ENCODE data around the gene PAPSS2.

PAPSS2 gene

GRCh38 chr10:87750817-87751216, 91.1 kb downstream of the PAPSS2 start:
- no peak for DNase-seq (ENCODE audit: low read depth)

- no peak for DNase-seq (ENCODE audit: low read depth)
Measured at GRCh38 chr10:87751274-87751673, 91.6 kb downstream of the PAPSS2 start.

GRCh38 chr10:87752566-87752965, 92.9 kb downstream of the PAPSS2 start:
- DNase-seq (ENCODE audit: low read depth) = no peak

DNA sequence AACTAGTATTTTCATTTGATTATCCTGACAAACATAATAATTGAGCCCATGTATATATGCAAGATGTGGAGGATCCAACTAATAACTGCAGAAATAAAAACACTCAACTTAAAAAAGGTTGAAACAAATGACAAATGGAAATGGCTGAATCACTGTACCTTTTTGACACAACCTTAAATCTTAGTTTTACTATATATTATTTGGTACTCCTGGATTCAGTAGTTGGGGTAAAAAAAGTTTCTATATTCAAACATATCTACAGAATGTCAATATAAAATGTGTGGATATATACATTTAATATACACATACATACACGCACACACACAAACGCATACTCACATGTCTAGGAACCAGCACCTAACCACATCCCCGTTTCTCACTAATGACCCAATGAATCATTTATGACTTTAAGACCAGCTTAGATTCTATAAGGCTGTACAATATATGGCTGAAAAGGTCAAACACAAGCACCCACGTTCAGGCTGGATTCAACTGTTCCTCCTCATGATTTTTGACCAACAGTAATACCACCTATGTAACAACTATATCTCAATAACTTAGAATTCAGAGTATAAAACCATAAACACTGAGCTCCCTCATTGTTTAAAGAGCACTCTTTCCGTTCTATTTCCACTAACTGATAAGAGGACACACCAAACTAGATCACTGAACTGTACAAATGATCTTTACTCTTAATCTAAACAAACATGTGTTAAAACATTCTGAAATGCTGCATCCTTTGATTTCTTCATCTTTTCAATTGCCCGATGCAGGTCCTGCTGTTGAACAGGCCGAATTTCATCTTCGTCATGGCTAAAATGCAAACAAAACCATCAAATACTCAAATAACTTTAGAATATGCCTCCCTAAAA, 94.6 kb downstream of the PAPSS2 start:
- no peak for DNase-seq (ENCODE audit: low read depth)

DNA sequence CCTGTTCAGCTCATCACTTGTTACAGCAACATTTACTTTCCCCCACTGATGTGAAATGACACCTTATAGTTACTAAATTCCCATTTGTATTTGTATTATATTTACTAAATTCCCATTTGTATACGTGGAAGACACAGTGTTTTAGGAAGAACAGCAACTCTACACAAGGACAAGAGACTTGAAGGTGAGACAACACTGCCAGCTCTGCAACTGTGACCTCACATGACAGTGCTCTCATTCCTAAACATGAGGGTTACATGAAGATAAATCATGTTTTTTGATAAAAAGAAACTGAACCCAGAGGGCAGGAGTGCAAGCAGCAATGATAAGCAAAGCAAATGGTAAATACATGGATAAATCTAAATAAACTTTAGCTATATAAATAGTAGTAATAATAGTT, 98.0 kb downstream of the PAPSS2 start:
- no peak for DNase-seq (ENCODE audit: low read depth)

- no peak for DNase-seq (ENCODE audit: low read depth)
Measured at GRCh38 chr10:87759551-87759950, 99.9 kb downstream of the PAPSS2 start.

DNA sequence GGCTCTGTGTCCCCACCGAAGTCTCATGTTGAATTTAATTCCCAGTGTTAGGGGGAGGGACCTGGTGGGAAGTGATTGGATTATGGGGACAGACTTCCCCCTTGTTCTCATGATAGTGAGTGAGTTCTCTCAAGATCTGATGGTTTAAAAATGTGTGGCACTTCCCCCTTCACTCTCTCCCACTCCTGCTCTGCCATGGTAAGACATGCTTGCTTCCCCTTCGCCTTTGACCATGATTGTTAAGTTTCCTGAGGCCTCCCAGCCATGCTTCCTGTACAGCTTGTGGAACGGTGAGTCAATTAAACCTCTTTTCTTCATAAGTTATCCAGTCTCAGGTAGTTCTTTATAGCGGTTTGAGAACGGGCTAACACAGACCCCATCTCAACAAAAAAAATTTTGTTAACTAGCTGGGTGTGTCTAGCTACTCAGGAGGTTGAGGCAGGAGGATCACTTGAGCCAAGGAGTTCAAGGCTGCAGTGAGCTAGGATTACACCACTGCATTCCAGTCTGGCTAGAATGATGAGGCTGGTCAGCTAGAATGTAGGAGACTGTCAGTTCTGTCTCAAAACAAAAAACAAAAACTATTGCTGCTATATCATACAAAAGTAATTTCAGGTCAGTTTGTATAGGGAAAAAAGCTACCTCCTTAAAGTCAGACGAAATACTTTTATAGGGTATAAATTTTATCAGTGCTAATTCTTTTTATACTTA, 100.7 kb downstream of the PAPSS2 start:
- no peak for DNase-seq (ENCODE audit: low read depth)

GRCh38 chr10:87761153-87761552, 101.5 kb downstream of the PAPSS2 start:
- no peak for DNase-seq (ENCODE audit: low read depth)

DNA sequence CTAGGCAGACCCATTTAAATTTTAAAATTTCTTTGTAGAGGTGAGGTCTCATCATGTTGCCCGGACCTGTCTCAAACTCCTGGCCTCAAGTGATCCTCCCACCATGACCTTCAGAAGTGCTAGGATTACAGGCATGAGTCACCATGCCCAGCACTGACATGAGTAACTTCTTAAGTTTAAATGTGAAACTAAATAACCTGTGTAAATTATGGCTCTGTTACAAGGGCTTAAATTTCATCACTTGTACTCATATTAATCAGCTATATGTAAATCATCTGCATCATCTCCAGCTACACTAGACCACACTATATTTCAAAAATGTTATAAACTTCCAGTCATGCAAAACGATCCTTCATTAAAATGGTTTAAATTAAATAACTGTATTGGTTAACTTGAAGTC, 102.2 kb downstream of the PAPSS2 start:
- DNase-seq (ENCODE audit: low read depth) = no peak

DNA sequence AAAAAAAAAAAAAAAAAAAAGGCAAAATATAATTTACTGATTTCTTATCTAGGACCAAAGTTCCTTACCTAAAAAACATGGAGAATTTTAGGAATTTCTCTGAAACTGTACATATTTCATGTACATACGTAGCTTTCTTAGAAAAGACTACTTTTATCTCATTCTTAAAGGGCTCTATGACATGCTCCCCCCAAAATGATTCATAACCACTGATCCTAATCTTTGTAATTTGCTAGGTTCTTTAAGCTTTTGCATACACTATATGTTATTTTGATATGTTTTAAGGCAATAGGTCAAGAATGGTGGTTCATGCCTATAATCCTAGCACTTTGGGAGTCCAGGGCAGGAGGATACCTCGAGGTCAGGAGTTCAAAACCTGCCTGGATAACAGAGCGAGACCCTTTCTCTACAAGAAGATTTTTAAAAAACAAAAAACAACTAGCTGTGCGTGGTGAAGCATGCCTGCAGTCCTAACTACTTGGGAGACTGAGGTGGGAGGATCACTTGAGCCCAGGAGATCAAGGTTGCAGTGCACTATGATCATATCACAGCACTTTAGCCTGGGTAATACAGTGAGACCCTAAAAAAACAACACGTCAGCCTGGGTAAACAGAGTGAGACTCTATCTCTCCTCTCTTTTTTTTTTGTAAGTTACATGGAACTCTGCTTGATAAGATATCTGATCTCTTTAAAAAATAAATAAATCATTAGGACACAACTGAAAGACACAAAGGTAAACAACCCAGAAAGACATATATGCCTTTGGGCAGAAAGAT, 103.6 kb downstream of the PAPSS2 start:
- no peak for DNase-seq (ENCODE audit: low read depth)

DNA sequence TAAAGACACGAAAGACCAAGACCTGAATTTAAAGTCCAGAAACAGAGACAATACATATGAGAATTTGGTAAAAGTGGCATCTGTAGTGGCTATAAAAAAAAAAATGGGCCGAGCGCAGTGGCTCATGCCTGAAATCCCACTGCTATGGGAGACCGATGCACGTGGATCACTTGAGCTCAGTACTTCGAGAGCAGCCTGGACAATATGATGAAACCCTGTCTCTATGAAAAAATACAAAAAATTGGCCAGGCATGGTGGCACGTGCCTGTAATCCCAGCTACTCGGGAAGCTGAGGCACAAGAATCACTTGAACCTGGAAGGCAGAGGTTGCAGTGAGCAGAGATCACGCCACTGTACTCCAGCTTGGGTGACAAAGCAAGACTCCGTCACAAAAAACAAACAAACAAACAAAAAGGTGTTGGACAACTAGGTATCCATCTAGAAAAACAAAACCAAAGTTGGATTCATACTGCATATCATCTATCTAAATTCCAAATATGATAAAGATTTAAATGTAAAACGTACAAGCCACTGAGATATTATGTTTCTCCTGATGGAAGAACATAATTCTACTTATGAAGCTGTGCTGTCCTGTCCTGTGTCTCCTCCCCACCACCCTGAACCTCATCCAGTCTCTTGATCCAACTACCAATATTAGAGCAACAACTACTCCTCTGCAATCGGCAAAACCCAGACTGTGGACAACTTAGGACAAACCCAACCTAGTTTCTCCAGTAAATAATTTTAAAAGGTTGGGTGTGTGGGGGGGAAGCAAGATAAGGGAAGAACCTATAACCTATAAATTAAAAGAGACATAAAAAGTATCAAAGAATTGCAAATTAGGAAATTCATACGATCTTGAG, 104.6 kb downstream of the PAPSS2 start:
- DNase-seq (ENCODE audit: low read depth) = no peak

DNA sequence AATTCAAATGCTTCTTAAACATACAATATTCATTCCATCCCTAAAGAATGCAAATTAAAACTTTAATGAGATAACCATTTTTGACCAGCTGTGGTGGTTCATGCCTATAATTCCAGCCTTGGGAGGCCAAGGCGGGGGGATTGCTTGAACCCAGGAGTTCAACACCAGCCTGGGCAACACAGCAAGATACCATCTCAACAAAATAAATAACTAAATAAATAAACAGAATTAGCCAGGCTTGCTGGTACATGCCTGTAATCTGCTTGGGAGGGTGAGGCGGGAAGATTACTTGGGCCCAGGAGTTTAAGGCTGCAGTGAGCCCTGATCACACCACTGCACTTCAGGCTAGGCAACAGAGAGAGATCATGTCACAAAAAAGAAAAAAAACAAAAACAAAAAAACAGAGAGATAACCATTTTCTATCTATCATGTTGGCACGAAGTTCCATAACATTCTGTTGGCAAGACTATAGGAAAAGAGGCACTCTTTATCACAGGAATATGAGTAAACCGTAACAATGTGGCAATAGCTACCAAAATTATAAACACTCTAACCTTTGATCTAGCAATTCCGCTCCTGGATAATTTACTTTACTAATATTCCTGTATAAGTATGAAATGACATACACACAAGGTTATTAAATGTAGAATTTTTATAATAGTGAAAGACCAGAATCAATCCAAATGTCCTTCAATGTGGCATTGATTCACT, 106.1 kb downstream of the PAPSS2 start:
- no peak for DNase-seq (ENCODE audit: low read depth)

DNA sequence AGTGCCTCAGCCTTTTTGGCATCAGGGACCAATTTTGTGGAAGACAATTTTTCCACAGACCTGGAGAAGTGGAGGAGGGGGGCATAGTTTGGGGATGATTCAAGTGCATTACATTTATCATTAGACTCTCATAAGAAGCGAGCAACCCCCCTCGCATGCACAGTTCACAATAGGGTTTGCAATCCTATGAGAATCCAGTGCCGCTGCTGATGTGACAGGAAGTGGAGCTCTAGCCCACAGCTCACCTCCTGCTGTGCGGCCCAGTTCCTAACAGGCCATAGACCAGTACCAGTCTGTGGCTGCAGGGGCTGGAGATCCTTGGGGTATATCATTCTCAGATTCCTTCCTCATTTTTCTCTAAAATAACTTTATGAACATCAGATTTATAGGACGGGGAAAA, 107.6 kb downstream of the PAPSS2 start:
- no peak for DNase-seq (ENCODE audit: low read depth)

DNA sequence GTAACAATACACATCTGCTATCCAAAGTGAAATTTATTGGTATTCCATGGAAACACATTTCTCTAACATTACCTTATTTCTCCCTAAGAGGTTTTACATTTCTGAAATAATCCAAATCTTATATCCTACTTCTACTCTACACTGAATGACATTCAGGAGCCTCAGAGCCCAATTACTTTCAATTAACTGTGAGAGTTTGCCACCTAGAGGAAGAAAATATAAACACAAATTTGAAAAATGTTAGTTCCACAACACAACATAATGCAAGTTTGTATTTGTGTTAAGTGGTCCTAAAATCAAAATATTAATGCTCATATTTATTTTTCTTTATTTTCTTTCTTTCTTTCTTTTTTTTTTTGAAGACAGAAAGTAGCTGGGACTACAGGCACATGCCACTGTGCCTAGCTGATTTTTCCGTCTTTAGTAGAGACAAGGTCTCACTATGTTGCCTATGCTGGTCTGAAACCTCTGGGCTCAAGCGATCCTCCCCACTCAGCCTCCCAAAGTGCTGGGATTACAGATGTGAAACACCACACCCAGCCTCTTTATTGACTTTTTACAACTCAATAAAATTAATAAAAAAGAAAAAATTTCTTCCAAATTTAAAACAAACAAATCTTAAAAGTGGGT, 112.3 kb downstream of the PAPSS2 start:
- no peak for DNase-seq (ENCODE audit: low read depth)

- no peak for DNase-seq (ENCODE audit: low read depth)
Measured at GRCh38 chr10:87775766-87776165, 116.1 kb downstream of the PAPSS2 start.

DNA sequence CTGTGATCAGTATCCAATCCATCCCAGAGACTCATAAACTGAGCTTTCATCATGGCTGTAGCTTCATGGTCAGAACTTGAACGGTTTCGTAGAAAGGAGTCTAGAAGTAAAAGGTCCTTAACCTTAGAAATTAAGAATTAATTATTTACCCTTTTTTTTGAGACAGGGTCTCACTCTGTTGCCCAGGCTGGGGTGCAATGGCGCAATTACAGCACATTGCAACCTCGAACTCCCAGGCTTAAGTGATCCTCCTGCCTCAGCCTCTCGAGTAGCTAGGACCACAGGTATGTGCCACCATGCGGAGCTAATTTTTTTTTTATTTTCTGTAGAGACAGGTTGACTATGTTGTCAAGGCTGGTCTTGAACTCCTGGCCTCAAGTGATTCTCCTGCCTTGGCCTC, 116.7 kb downstream of the PAPSS2 start:
- DNase-seq (ENCODE audit: low read depth) = no peak

DNA sequence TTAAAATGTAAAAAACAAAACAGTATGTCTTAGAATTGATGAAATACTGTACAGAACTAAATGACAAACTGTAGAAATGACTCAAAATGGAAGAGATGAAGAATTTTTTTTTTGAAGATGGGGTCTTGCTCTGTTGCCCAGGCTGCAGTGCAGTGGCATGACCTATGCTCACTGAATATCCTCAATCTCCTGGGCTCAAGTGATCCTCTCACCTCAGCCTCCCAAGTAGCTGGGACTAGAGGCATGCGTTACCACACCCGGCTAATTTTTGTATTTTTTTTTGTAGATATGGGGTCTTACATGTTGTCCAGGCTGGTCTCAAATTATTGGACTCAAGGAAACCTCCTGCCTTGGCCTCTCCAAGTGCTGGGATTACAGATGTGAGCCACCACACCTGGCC, 121.9 kb downstream of the PAPSS2 start:
- no peak for DNase-seq (ENCODE audit: low read depth)

DNA sequence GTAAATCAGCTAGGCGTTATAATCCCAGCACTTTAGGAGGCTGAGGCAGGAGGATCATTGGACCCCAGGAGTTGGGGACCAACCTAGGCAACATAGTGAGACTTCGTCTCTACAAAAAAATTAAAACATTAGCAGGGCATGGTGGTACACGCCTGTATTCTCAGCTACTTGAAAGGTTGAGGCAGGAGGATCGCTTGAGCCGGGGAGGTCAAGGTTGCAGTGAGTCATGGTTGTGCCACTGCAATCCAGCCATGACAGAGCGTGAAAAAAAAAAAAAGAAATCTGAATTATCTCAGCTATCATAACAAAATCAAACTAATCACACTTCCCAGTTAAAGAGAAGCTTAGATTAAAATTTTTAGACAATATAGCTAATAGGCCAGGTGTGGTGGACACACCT, 123.0 kb downstream of the PAPSS2 start:
- no peak for DNase-seq (ENCODE audit: low read depth)

DNA sequence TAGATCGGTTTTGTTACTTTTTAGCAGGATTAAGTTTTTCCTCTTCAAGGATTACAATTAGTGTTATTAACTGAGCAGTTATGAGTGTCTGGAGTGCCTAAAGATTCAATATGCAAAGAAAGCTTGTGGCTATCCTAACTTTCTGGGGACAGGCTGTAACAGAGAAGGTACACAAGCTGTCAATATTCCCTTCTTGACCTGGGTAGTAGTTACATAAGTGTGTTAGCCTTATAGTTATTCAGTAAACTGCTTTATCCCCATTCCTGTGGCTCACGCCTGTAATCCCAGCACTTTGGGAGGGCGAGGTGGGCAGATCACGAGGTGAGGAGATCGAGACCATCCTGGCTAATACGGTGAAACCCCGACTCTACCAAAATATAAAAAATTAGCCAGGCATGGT, 126.7 kb downstream of the PAPSS2 start:
- DNase-seq (ENCODE audit: low read depth) = no peak

DNA sequence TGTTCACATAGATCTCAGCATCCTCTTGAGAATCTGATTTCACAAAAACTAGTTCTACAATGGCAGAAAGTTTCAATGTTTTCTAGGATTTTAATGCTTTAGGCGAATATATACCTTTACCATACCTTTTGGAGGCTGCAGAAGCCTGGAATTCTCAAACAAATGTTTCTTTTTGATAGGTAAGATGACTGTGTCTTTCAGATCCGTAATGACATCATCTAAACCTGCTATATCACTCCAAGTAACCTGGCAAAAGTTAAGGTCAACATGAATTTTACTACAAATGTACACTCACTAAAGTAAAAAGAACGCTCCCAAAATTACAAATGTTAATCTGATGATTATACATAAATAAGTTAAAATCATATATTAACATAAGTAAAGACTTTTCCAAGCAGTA, 130.5 kb downstream of the PAPSS2 start:
- DNase-seq (ENCODE audit: low read depth) = no peak

DNA sequence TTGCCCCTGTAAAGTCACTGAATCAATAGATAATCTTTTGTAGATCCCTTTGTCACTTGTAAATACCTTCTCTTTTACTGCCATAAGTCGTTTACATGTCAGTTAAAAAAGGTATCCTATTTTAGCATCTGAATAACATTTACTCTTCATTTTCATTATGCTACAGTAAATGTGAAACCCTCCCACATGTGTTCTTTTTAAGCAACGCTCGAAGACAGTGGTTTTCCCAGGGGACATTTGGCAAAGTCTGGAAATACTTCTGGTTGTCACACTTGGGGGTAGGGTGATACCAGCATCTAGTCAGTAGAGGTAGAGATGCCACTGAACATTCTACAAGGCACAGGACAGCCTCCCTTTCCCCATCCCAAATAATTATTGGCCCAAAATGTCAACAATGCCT, 134.6 kb downstream of the PAPSS2 start:
- no peak for DNase-seq (ENCODE audit: low read depth)

Measured in stimulated activated CD8-positive, alpha-beta memory T cell treated with anti-CD3 and anti-CD28 coated beads, Interleukin-12 subunit alpha, Interleukin-12 subunit beta, amount 100 ng/mL, for 4 hours (primary cell).